GM04504 (cell line): ENCODE results near the gene SECISBP2.
"Not testable (repeated sequence)": the region's sequence is repeated elsewhere in the genome, so short reads cannot be mapped to it uniquely, and the experiment has no call there.

Experiments
- DNase-seq: peaks from one replicate; pipeline ENCODE4 v3.0.0-alpha.2; 2012; ENCODE audit warnings: low read depth

The SECISBP2 gene

GRCh38 chr9:89366711-89367110 lies 48.4 kb downstream of the SECISBP2 start:
- no peak for DNase-seq

- no peak for DNase-seq
These were observed 49.0 kb downstream of the SECISBP2 start for GRCh38 chr9:89367281-89367680.

- no peak for DNase-seq
These were observed 49.6 kb downstream of the SECISBP2 start for GRCh38 chr9:89367726-89368437.

GRCh38 chr9:89368550-89368949 lies 50.2 kb downstream of the SECISBP2 start:
- no peak for DNase-seq

- no peak for DNase-seq
These were observed 50.7 kb downstream of the SECISBP2 start for GRCh38 chr9:89368978-89369377.

GRCh38 chr9:89370593-89370992 lies 52.3 kb downstream of the SECISBP2 start:
- DNase-seq, result no peak

- DNase-seq, result not testable (repeated sequence)
These were observed 53.5 kb downstream of the SECISBP2 start for GRCh38 chr9:89371791-89372190.

- DNase-seq, result no peak
These were observed 54.0 kb downstream of the SECISBP2 start for GRCh38 chr9:89372230-89372816.

- no peak for DNase-seq
These were observed 54.7 kb downstream of the SECISBP2 start for GRCh38 chr9:89372979-89373378.

- DNase-seq, result no peak
These were observed 55.9 kb downstream of the SECISBP2 start for GRCh38 chr9:89374176-89374575.

GRCh38 chr9:89375191-89375760 lies 57.0 kb downstream of the SECISBP2 start:
- DNase-seq, result no peak

GRCh38 chr9:89376286-89376685 lies 58.0 kb downstream of the SECISBP2 start:
- DNase-seq, result no peak

- no peak for DNase-seq
These were observed 58.5 kb downstream of the SECISBP2 start for GRCh38 chr9:89376741-89377351.

- DNase-seq, result no peak
These were observed 59.1 kb downstream of the SECISBP2 start for GRCh38 chr9:89377411-89377810.

GRCh38 chr9:89378541-89378940 lies 60.2 kb downstream of the SECISBP2 start:
- no peak for DNase-seq

GRCh38 chr9:89379031-89379430 lies 60.7 kb downstream of the SECISBP2 start:
- DNase-seq, result no peak

GRCh38 chr9:89379508-89380115 lies 61.3 kb downstream of the SECISBP2 start:
- DNase-seq, result no peak

GRCh38 chr9:89380437-89381307 lies 62.4 kb downstream of the SECISBP2 start:
- DNase-seq, result no peak

- no peak for DNase-seq
These were observed 63.0 kb downstream of the SECISBP2 start for GRCh38 chr9:89381308-89381609.

- no peak for DNase-seq
These were observed 64.0 kb downstream of the SECISBP2 start for GRCh38 chr9:89382026-89382986.
